ENCODE data around the gene SYAP1.

- TF ChIP-seq GABPA (IDR thresholded peaks at IDR 0.05; ENCODE audit: borderline replicate concordance, insufficient read depth, low read length) = no peak
- TF ChIP-seq, protein P1, sequence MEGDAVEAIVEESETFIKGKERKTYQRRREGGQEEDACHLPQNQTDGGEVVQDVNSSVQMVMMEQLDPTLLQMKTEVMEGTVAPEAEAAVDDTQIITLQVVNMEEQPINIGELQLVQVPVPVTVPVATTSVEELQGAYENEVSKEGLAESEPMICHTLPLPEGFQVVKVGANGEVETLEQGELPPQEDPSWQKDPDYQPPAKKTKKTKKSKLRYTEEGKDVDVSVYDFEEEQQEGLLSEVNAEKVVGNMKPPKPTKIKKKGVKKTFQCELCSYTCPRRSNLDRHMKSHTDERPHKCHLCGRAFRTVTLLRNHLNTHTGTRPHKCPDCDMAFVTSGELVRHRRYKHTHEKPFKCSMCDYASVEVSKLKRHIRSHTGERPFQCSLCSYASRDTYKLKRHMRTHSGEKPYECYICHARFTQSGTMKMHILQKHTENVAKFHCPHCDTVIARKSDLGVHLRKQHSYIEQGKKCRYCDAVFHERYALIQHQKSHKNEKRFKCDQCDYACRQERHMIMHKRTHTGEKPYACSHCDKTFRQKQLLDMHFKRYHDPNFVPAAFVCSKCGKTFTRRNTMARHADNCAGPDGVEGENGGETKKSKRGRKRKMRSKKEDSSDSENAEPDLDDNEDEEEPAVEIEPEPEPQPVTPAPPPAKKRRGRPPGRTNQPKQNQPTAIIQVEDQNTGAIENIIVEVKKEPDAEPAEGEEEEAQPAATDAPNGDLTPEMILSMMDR (IDR thresholded peaks at IDR 0.05; ENCODE audit: control extremely low read depth in 1 of 3, insufficient read depth in 1 of 3, low read depth in 1 of 3, low read length in 3 of 3) = no peak
- TF ChIP-seq RAD21 (IDR thresholded peaks at IDR 0.05 in 1 of 2, conservative IDR thresholded peaks at IDR 0.05 in 1 of 2; ENCODE audit: low read depth in 2 of 2, low read length in 2 of 2) = no peak
- TF ChIP-seq EZH2 (IDR thresholded peaks at IDR 0.05; ENCODE audit: low read depth, low read length, severe bottlenecking) = no peak
- TF ChIP-seq POLR2AphosphoS5 (IDR thresholded peaks at IDR 0.05; ENCODE audit: low read depth, low read length) = no peak
- no peak for TF ChIP-seq CHD2 (IDR thresholded peaks at IDR 0.05; ENCODE audit: low read length)
- TF ChIP-seq CHD7 (IDR thresholded peaks at IDR 0.05; ENCODE audit: insufficient replicate concordance, low read length) = no peak
- no peak for TF ChIP-seq MAX (IDR thresholded peaks at IDR 0.05)
- TF ChIP-seq POLR2A (IDR thresholded peaks at IDR 0.05; ENCODE audit: control extremely low read depth in 1 of 2, low read depth in 2 of 2, low read length in 2 of 2) = no peak
- no peak for TF ChIP-seq CBX5 (IDR thresholded peaks at IDR 0.05; ENCODE audit: low read depth, low read length)
Observed at GRCh38 chrX:16748425-16748824, 29.0 kb downstream of the SYAP1 start.
